ENCODE data around the gene TMEM129. TPM values are rescaled to one million over a fixed set of nuclear protein-coding genes. Genes with fewer than 3 reads are reported as not detected.

The TMEM129 gene
- total RNA-seq, 1 donor from 2014 or later, result 27.2 TPM

- H3K27me3 Mint-ChIP-seq (ENCODE audit: unreplicated experiment), result peaks cover 5% of the 10 kb centered on the region
- DNase-seq (ENCODE audit: low spot score), result no peak
- no peak overlapping the region for H3K4me3 Mint-ChIP-seq (ENCODE audit: unreplicated experiment)
- H3K9me3 Mint-ChIP-seq (ENCODE audit: unreplicated experiment), result no peaks in the 10 kb centered on the region
- peaks cover 30% of the 10 kb centered on the region for H3K4me1 Mint-ChIP-seq (ENCODE audit: unreplicated experiment)
- H3K27ac Mint-ChIP-seq (ENCODE audit: unreplicated experiment), result peak overlapping the region; percentile 84
- H3K36me3 Mint-ChIP-seq (ENCODE audit: low read depth, unreplicated experiment), result peaks cover 9% of the 10 kb centered on the region
- peak; percentile 48 for TF ChIP-seq CTCF (IDR thresholded peaks at IDR 0.05; ENCODE audit: unreplicated experiment)
Measured at GRCh38 chr4:1728061-1728980, 7.2 kb upstream of the TMEM129 start.

GRCh38 chr4:1727117-1728031 lies 6.3 kb upstream of the TMEM129 start:
- TF ChIP-seq CTCF (IDR thresholded peaks at IDR 0.05; ENCODE audit: unreplicated experiment), result no peak
- Mint-ChIP-seq H3K4me3 (ENCODE audit: unreplicated experiment) (peak overlapping the region; percentile 71), H3K27me3 (ENCODE audit: unreplicated experiment) (peaks cover 8% of the 10 kb centered on the region), H3K27ac (ENCODE audit: unreplicated experiment) (peak overlapping the region; percentile 93), H3K36me3 (ENCODE audit: low read depth, unreplicated experiment) (peaks cover 4% of the 10 kb centered on the region), H3K4me1 (ENCODE audit: unreplicated experiment) (peaks cover 32% of the 10 kb centered on the region), H3K9me3 (ENCODE audit: unreplicated experiment) (no peaks in the 10 kb centered on the region)
- no peak for DNase-seq (ENCODE audit: low spot score)

GRCh38 chr4:1726146-1726934 lies 5.2 kb upstream of the TMEM129 start:
- H3K36me3 Mint-ChIP-seq (ENCODE audit: low read depth, unreplicated experiment), result peaks cover 4% of the 10 kb centered on the region
- TF ChIP-seq CTCF (IDR thresholded peaks at IDR 0.05; ENCODE audit: unreplicated experiment), result peak; percentile 99
- H3K4me3 Mint-ChIP-seq (ENCODE audit: unreplicated experiment), result peak overlapping the region; percentile 52
- H3K4me1 Mint-ChIP-seq (ENCODE audit: unreplicated experiment), result peaks cover 38% of the 10 kb centered on the region
- H3K27me3 Mint-ChIP-seq (ENCODE audit: unreplicated experiment), result peaks cover 12% of the 10 kb centered on the region
- H3K9me3 Mint-ChIP-seq (ENCODE audit: unreplicated experiment), result no peaks in the 10 kb centered on the region
- H3K27ac Mint-ChIP-seq (ENCODE audit: unreplicated experiment), result peak overlapping the region; percentile 93
- peak; percentile 96 for DNase-seq (ENCODE audit: low spot score)

GRCh38 chr4:1725521-1725920 lies 4.4 kb upstream of the TMEM129 start:
- peaks cover 4% of the 10 kb centered on the region for H3K36me3 Mint-ChIP-seq (ENCODE audit: low read depth, unreplicated experiment)
- no peak overlapping the region for H3K4me3 Mint-ChIP-seq (ENCODE audit: unreplicated experiment)
- H3K4me1 Mint-ChIP-seq (ENCODE audit: unreplicated experiment), result peaks cover 38% of the 10 kb centered on the region
- H3K27me3 Mint-ChIP-seq (ENCODE audit: unreplicated experiment), result peaks cover 12% of the 10 kb centered on the region
- TF ChIP-seq CTCF (IDR thresholded peaks at IDR 0.05; ENCODE audit: unreplicated experiment), result no peak
- H3K27ac Mint-ChIP-seq (ENCODE audit: unreplicated experiment), result no peak overlapping the region
- H3K9me3 Mint-ChIP-seq (ENCODE audit: unreplicated experiment), result no peaks in the 10 kb centered on the region
- no peak for DNase-seq (ENCODE audit: low spot score)
